Kidney (tissue), 14 donors: ENCODE data around the gene BRIP1. TPM values are rescaled to one million over a fixed set of nuclear protein-coding genes. Genes with fewer than 3 reads are reported as not detected.
"Not testable (repeated sequence)": the region's sequence is repeated elsewhere in the genome, so short reads cannot be mapped to it uniquely, and the experiment has no call there.

Source experiments
- DNase-seq, 5 donors: peaks; one replicate each; pipeline ENCODE4 v3.0.0-alpha.2; 2013 to 2020
- FAIRE-seq: peaks from 2 replicates; lab custom pipeline; 2012; peaks lifted over from hg19 to GRCh38; lab: Jason Lieb, UNC
- H3K27ac ChIP-seq, 2 donors: one replicate each; pipeline ENCODE4 v1.7.0; 2013; ENCODE audit warnings: low read depth in 2 of 2, low read length in 2 of 2, inconsistent platforms in 1 of 2
- H3K27me3 ChIP-seq: one replicate; pipeline ENCODE4 v1.7.1; 2013; ENCODE audit warnings: low read length, inconsistent platforms; ENCODE audit not compliant: control insufficient read depth, insufficient read depth
- H3K36me3 ChIP-seq, 3 donors: one replicate each; pipeline versions ENCODE4 v1.7.0 to v1.7.1; 2013; ENCODE audit warnings: low read length in 3 of 3, control low read depth in 1 of 3, inconsistent platforms in 1 of 3; ENCODE audit not compliant: insufficient read depth in 3 of 3, control insufficient read depth in 2 of 3
- H3K4me1 ChIP-seq, 3 donors: one replicate each; pipeline versions ENCODE4 v1.7.0 to v1.7.1; 2013; ENCODE audit warnings: low read length in 3 of 3, inconsistent platforms in 1 of 3, low read depth in 1 of 3; ENCODE audit not compliant: control insufficient read depth in 2 of 3, insufficient read depth in 2 of 3
- H3K4me3 ChIP-seq, 3 donors: one replicate each; pipeline versions ENCODE4 v1.7.0 to v1.8.1; 2013; ENCODE audit warnings: low read length in 3 of 3, control low read depth in 1 of 3, inconsistent platforms in 1 of 3
- H3K9ac ChIP-seq, 3 donors: one replicate each; pipeline versions ENCODE4 v1.7.0 to v1.7.1; 2013; ENCODE audit warnings: low read length in 3 of 3, control low read depth in 1 of 3, inconsistent platforms in 1 of 3
- H3K9me3 ChIP-seq, 3 donors: one replicate each; pipeline versions ENCODE4 v1.7.0 to v1.7.1; 2013; ENCODE audit warnings: low read length in 3 of 3, control low read depth in 1 of 3, inconsistent platforms in 1 of 3; ENCODE audit not compliant: control insufficient read depth in 2 of 3, insufficient read depth in 1 of 3
- CTCF ChIP-seq: IDR thresholded peaks from 3 replicates; pipeline ENCODE4 v1.5.1; 2012; ENCODE audit warnings: mild to moderate bottlenecking, moderate library complexity, borderline replicate concordance; ENCODE audit not compliant: insufficient read depth; ENCODE audit errors: extremely low read depth
- intact Hi-C: fragments of 100-400 bp; cut with DNase I; formaldehyde crosslinking; loops from one replicate; pipeline ENCODE4 v1.11.1; 2022
- polyA plus RNA-seq: library from polyadenylated mRNA; stranded (reverse); fragments of 350-450 nt; fragmentation: Illumina TruSeq; extraction: RNeasy Lipid Tissue Mini Kit (QIAGEN cat#74804); gene quantifications from one replicate; pipeline ENCODE4 v1.2.3, GENCODE V29; 2014; ENCODE audit warnings: low read depth, low replicate concordance; ENCODE audit not compliant: insufficient read depth
- total RNA-seq: library from RNA; stranded (reverse); fragmentation: NEBNext Ultra II Directional; extraction: Animal tissue kit (Norgen Biotek cat#: 25700); gene quantifications from one replicate; pipeline ENCODE4 v1.2.1, GENCODE V29; 2021
- donor health status: control.
- donor health status: control.
- donor health status: control.
- donor health status: control.
- donor health status: control.
- donor health status: DM: yes; HTN: yes; CAD: no.
- donor health status: Normal renal cell carcinoma (clear cell type).

Gene BRIP1
- total and polyA plus RNA-seq, 2 donors from 2014 or later = 0.54 TPM; not detected in 1

GRCh38 chr17:61828694-61829093 lies 34.6 kb downstream of the BRIP1 start:
- Histone ChIP-seq H3K27ac (no peak overlapping the region), H3K9ac (no peak overlapping the region), H3K9me3 (peaks cover 0 to 4% (median 0%) of the 10 kb centered on the region in 3 donors), H3K36me3 (no peaks in the 10 kb centered on the region), H3K4me3 (no peak overlapping the region), H3K27me3 (no peaks in the 10 kb centered on the region), H3K4me1 (no peaks in the 10 kb centered on the region)
- DNase-seq (no peak), FAIRE-seq (no peak)
- no peak for TF ChIP-seq CTCF
- intact Hi-C loops = no loop called here

- intact Hi-C loops = no loop called here
- no peak for FAIRE-seq
These were observed 35.5 kb downstream of the BRIP1 start for GRCh38 chr17:61827649-61828395.

GRCh38 chr17:61826866-61827265 lies 36.5 kb downstream of the BRIP1 start:
- intact Hi-C loops, H3K4me3 ChIP-seq, H3K9ac ChIP-seq, H3K4me1 ChIP-seq, DNase-seq, FAIRE-seq, H3K9me3 ChIP-seq, H3K27ac ChIP-seq, H3K27me3 ChIP-seq, H3K36me3 ChIP-seq: not testable (repeated sequence)

More at GRCh38 chr17:61827649-61828395, 35.5 kb downstream of the BRIP1 start:
- Histone ChIP-seq H3K27me3 (no peaks in the 10 kb centered on the region), H3K9ac (no peak overlapping the region), H3K4me1 (no peaks in the 10 kb centered on the region), H3K27ac (no peak overlapping the region), H3K36me3 (no peaks in the 10 kb centered on the region), H3K4me3 (no peak overlapping the region), H3K9me3 (peaks cover 0 to 4% (median 0%) of the 10 kb centered on the region in 3 donors)
- no peak for DNase-seq
- TF ChIP-seq CTCF = no peak

- intact Hi-C loops, H3K4me1 ChIP-seq, H3K27ac ChIP-seq, FAIRE-seq, H3K9ac ChIP-seq, DNase-seq, H3K9me3 ChIP-seq, H3K4me3 ChIP-seq, H3K36me3 ChIP-seq, H3K27me3 ChIP-seq: not testable (repeated sequence)
These were observed 37.1 kb downstream of the BRIP1 start for GRCh38 chr17:61826198-61826597.
